ENCODE measurements around the gene HERC4.

- TF ChIP-seq CTCF (IDR thresholded peaks at IDR 0.05 in 8 of 11, conservative IDR thresholded peaks at IDR 0.05 in 3 of 11): no peak
- no peak for TF ChIP-seq POLR2A (IDR thresholded peaks at IDR 0.05)
Observed at GRCh38 chr10:67917169-67917568, 157.9 kb downstream of the HERC4 start.

Data from spleen (tissue), 7 donors.